KMS-11 (cell line): Measurements from ENCODE around the gene KRT3.

Experiments
- H2AFZ ChIP-seq: fragments of 200-600 bp; sonication (generic); 2 replicates; pipeline ENCODE4 v1.6.1; 2016; ENCODE audit warnings: antibody characterized with exemption, mixed run types, low read depth
- H3K27ac ChIP-seq: fragments of 200-600 bp; sonication (generic); 2 replicates; pipeline ENCODE4 v1.6.1; 2016; ENCODE audit warnings: mild to moderate bottlenecking, mixed run types
- H3K27me3 ChIP-seq: fragments of 200-600 bp; sonication (generic); 2 replicates; pipeline ENCODE4 v1.6.1; 2017; ENCODE audit warnings: mild to moderate bottlenecking, low read depth, mixed run types, moderate library complexity; ENCODE audit not compliant: insufficient read depth
- H3K36me3 ChIP-seq: fragments of 200-600 bp; sonication (generic); 2 replicates; pipeline ENCODE4 v1.6.1; 2017; ENCODE audit warnings: mild to moderate bottlenecking, mixed run types; ENCODE audit not compliant: insufficient read depth
- H3K4me1 ChIP-seq: fragments of 200-600 bp; sonication (generic); 2 replicates; pipeline ENCODE4 v1.6.1; 2016; ENCODE audit warnings: mild to moderate bottlenecking, low read depth, mixed run types; ENCODE audit not compliant: poor library complexity, severe bottlenecking
- H3K4me2 ChIP-seq: fragments of 200-600 bp; sonication (generic); 2 replicates; pipeline ENCODE4 v1.7.0; 2016; ENCODE audit warnings: mild to moderate bottlenecking, mixed run types
- H3K4me3 ChIP-seq: fragments of 200-600 bp; sonication (generic); IDR thresholded peaks from 2 replicates; pipeline ENCODE4 v1.6.1; 2017; ENCODE audit warnings: low read depth, low read length, mixed read lengths; ENCODE audit not compliant: insufficient read depth
- H3K79me2 ChIP-seq: fragments of 200-600 bp; sonication (generic); 2 replicates; pipeline ENCODE4 v1.6.1; 2016; ENCODE audit warnings: low read depth, mixed run types; ENCODE audit not compliant: insufficient read depth
- H3K9ac ChIP-seq: fragments of 200-600 bp; sonication (generic); 2 replicates; pipeline ENCODE4 v1.6.1; 2016; ENCODE audit warnings: mild to moderate bottlenecking, mixed run types
- H4K20me1 ChIP-seq: fragments of 200-600 bp; sonication (generic); 2 replicates; pipeline ENCODE4 v1.6.1; 2016; ENCODE audit warnings: mild to moderate bottlenecking, mixed run types; ENCODE audit not compliant: insufficient read depth
- CTCF ChIP-seq: fragments of 200-600 bp; sonication (generic); conservative IDR thresholded peaks from 2 replicates; pipeline ENCODE4 v1.6.1; 2017; ENCODE audit warnings: low read depth, mild to moderate bottlenecking, antibody characterized with exemption, low read length, moderate library complexity, mixed read lengths

KRT3 gene

GRCh38 chr12:52778833-52779232 lies 17.1 kb downstream of the KRT3 start:
- Histone ChIP-seq H2AFZ (no peak overlapping the region), H3K4me1 (no peaks in the 10 kb centered on the region), H3K9ac (no peak overlapping the region), H3K27me3 (peaks cover 5% of the 10 kb centered on the region; the same call in 1 of the 2 replicates), H3K4me3 (no peak overlapping the region), H3K36me3 (no peaks in the 10 kb centered on the region), H3K27ac (no peak overlapping the region), H4K20me1 (no peaks in the 10 kb centered on the region), H3K79me2 (no peaks in the 10 kb centered on the region), H3K4me2 (no peak overlapping the region)
- TF ChIP-seq CTCF = no peak

DNA sequence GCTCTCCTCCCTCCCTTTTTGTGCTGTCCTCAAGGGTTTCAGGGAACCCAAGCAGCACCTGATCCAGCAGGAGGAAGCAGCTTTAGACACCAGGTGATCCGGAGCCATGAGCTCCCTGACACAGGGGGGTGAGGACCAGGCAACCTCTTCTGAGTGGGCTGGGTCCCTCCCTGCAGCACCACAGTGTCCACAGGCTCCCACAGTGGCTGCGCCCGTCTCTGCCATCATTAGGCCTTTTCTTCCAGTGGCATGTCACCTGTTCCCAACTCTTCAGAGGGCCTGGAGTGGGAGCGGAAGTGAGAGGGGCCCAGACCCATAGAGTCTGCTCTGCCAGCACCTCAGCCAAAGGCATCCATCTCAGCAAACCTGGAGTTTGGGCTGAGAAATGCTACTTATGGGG lies 18.4 kb downstream of the KRT3 start:
- no peaks in the 10 kb centered on the region for H3K36me3 ChIP-seq
- H3K4me1 ChIP-seq = no peaks in the 10 kb centered on the region
- H3K9ac ChIP-seq = no peak overlapping the region
- peaks cover 3% of the 10 kb centered on the region; the same call in 1 of the 2 replicates for H3K27me3 ChIP-seq
- H3K4me3 ChIP-seq = no peak overlapping the region
- no peak overlapping the region for H3K27ac ChIP-seq
- H3K79me2 ChIP-seq = no peaks in the 10 kb centered on the region
- H4K20me1 ChIP-seq = no peaks in the 10 kb centered on the region
- TF ChIP-seq CTCF = no peak
- H2AFZ ChIP-seq = no peak overlapping the region
- H3K4me2 ChIP-seq = no peak overlapping the region

DNA sequence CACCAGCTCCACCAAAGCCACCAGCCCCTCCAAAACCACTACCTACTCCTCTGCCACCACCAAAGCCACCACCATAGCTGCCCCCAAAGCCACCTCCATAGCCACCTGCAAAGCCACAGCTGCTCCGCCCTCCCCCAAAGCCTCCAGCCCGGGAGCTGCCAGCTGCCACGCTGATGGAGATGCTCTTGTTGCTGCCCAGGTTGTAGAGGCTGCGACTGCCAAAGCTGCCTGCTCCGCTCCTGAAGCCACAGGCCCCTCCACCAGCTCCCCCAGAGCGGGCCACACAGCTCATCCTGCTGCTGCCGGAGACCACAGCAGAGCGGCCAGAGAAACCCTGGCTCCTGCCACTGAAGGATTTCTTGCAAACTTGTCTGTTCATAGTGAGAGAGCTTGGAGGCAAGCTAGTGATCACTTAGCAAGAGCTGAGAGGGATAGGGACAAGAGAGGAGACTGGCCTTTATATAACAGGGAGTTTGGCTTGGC lies 19.0 kb downstream of the KRT3 start, which contains the start of gene KRT76:
Gene KRT76 (minus strand): TSS at position 433 of the 483 bp plus-strand sequence. CDS start 54 bp downstream, at position 379.
- no peak for TF ChIP-seq CTCF
- Histone ChIP-seq H2AFZ (no peak within 1 kb of the TSS), H3K79me2 (no peaks in the 10 kb centered on the region), H3K4me1 (no peaks in the 10 kb centered on the region), H3K27me3 (peaks cover 9% of the 10 kb centered on the region; the same call in 1 of the 2 replicates), H4K20me1 (no peaks in the 10 kb centered on the region), H3K27ac (no peak within 1 kb of the TSS), H3K9ac (no peak within 1 kb of the TSS), H3K4me2 (no peak within 1 kb of the TSS), H3K36me3 (no peaks in the 10 kb centered on the region), H3K4me3 (no peak within 1 kb of the TSS)

DNA sequence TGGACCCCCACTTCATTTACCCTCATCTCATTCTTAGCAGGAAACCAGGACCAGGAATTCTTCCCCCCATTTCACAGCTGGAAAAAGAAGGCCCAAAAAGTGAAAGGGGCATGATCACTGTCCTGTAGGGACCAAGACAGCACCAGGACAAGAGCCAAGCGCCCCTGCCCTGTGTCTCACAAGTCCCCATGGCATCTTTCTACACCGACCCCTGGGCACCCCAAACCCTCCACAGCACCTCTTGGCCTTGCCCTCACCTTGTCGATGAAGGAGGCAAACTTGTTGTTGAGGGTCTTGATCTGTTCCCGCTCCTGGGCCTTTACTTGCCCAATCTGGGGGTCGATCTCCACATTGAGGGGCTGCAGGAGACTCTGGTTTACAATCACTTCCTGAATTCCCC lies 19.5 kb downstream of the KRT3 start:
- Histone ChIP-seq H3K79me2 (no peaks in the 10 kb centered on the region), H3K27ac (no peak overlapping the region)

More for the DNA sequence above, 19.5 kb downstream of the KRT3 start:
- Histone ChIP-seq H3K9ac (no peak overlapping the region), H3K4me3 (no peak overlapping the region), H3K36me3 (no peaks in the 10 kb centered on the region), H3K4me1 (no peaks in the 10 kb centered on the region), H4K20me1 (no peaks in the 10 kb centered on the region), H3K27me3 (peaks cover 13% of the 10 kb centered on the region; the same call in 1 of the 2 replicates), H3K4me2 (no peak overlapping the region), H2AFZ (no peak overlapping the region)
- TF ChIP-seq CTCF = no peak
